GM21526 (cell line): Measurements from ENCODE around the gene C1orf198.

Experiments used
- ATAC-seq: cut with Tn5 transposase; IDR thresholded peaks from one replicate; pipeline ENCODE4 v1.9.1; 2021; ENCODE audit warnings: moderate library complexity; ENCODE audit not compliant: unreplicated experiment, low FRiP score

The C1orf198 gene

DNA sequence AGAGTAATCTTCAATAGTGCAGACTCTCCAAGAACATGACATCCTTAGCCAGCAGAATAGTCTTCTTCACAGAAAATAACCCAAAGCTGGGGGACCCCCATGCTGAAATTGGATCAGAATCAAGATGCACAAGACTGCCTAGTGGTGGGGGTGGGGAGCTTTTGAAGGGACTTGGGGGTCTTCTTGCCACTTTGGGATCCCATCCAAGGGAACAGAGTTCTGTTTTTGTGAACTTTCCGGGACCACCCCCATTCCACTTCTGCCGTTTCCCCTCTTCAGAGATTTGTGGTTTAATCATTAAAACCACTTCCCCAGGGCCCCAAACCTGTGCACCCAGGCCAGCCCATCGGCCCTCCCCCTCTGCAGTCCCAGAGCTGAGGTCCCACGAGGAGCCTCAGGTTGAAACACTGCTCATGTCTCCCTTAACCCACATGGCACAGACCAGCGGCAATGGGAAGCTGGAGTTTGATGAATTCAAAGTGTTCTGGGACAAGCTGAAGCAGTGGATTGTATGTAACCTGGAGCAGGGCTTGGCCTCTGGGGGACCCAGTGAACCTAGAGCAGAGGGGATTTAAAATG is 76.2 kb downstream of the C1orf198 start:
- no peak for ATAC-seq

DNA sequence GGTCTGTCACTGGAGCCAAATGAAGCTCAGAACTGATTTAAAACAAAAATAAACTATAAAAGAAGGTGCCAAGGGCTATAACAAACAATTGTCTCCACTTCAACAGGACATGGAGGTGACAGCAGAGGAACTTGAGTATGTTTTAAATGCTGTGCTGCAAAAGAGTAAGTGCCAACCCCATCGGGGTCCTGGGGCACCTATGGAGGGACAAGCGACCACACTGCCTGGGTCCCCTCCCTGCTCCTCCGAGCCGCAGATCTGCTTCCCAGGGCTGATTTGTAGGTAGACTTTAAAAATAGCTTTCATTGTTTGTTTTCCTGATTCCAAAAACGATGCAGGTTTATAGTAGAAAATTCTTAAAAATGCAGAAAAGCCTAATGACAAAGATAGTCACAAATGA is 78.3 kb downstream of the C1orf198 start:
- ATAC-seq: no peak

DNA sequence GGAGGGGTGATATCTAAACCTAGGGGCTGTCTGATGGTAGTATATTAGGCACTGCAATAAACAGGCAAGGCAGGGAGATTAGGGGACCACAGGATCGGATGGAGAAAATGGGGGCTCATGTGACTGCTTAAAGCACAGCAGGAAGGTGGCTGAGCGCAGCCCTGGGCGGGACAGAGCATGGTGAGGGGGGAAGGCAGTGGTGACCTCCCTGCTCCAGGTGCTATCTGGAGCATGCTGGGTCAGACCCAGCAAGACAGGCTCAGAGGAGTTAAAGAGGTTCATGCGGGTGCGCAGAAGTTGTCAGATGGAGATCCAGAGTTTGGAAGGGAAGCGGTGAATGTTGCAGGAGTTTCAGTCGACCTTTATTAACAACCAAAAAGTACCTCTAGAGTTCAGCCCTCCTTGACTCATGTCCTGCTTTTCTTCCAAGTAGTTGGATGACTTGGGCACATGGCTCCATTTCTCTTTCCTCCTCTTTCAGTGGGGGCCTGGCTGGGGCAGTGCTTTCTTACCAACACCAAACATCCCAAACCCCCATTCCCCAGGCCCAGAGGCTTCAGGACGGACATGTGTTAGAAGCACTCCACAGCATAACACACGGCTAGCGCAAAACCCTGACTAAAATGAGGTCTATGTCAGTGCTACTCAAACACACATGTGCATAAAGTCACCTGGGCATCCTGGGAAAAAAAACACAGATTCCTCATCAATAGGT is 79.6 kb downstream of the C1orf198 start:
- no peak for ATAC-seq

DNA sequence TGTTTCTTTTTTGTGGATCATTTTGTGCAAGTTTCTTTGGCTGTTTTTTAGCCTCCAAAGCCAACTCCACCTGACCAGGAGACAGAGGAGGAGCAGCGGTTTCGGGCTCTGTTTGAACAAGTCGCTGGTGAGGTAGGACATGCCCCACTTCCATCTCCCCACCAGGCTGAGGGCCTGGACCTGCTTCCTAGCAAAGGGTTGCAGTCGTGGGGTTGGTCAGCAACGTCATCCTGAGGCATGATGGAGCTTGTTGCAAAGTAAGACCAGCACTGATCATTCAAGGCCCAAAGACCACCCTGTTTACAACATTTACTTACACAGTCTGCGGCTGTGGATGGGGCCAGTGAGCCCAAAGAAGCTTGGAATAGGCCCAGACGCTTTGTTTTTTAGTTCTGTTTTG is 80.8 kb downstream of the C1orf198 start:
- no peak for ATAC-seq
